Activated naive CD4-positive, alpha-beta T cell treated with anti-CD3 and anti-CD28 coated beads, Interleukin-2, amount 10 ng/mL, durations not matched to agents 7 days and 5 days (primary cell): ENCODE results near the gene IL1RAPL1.
"Not testable (repeated sequence)": the region's sequence is repeated elsewhere in the genome, so short reads cannot be mapped to it uniquely, and the experiment has no call there.

ENCODE experiments used
- CTCF ChIA-PET: fragments of 350-600 bp; sonication (Branson Sonifier 250); formaldehyde crosslinking; loops from one replicate; lab custom pipeline; 2021; ENCODE audit warnings: antibody characterized with exemption; lab: Charles Lee
- DNase-seq: peaks from one replicate; pipeline ENCODE4 v3.0.0-alpha.2; 2020
- H3K27ac Mint-ChIP-seq: one replicate; pipeline ENCODE4 v1.8.0; 2021; ENCODE audit warnings: mild to moderate bottlenecking, moderate library complexity, mixed read lengths
- H3K27me3 Mint-ChIP-seq: one replicate; pipeline ENCODE4 v1.8.0; 2021; ENCODE audit warnings: mild to moderate bottlenecking, mixed read lengths
- H3K36me3 Mint-ChIP-seq: one replicate; pipeline ENCODE4 v1.8.0; 2021; ENCODE audit warnings: mixed read lengths
- H3K4me1 Mint-ChIP-seq: one replicate; pipeline ENCODE4 v1.8.0; 2021; ENCODE audit warnings: mixed read lengths
- H3K4me3 Mint-ChIP-seq: one replicate; pipeline ENCODE4 v1.8.0; 2021; ENCODE audit warnings: mild to moderate bottlenecking, moderate library complexity, mixed read lengths
- H3K9me3 Mint-ChIP-seq: one replicate; pipeline ENCODE4 v1.8.0; 2021; ENCODE audit warnings: mixed read lengths

Gene IL1RAPL1

GRCh38 chrX:28668957-28669356 lies 81.7 kb downstream of the IL1RAPL1 start:
- CTCF ChIA-PET = no interaction called here
- Mint-ChIP-seq H3K36me3 (no peaks in the 10 kb centered on the region), H3K27ac (no peak overlapping the region), H3K9me3 (no peaks in the 10 kb centered on the region), H3K4me1 (no peaks in the 10 kb centered on the region), H3K27me3 (no peaks in the 10 kb centered on the region), H3K4me3 (no peak overlapping the region)
- no peak for DNase-seq

- Mint-ChIP-seq H3K9me3 (no peaks in the 10 kb centered on the region), H3K36me3 (no peaks in the 10 kb centered on the region), H3K4me1 (no peaks in the 10 kb centered on the region), H3K4me3 (no peak overlapping the region), H3K27me3 (no peaks in the 10 kb centered on the region), H3K27ac (no peak overlapping the region)
- CTCF ChIA-PET = no interaction called here
- no peak for DNase-seq
Measured at GRCh38 chrX:28670074-28670473, 82.8 kb downstream of the IL1RAPL1 start.

GRCh38 chrX:28675173-28675572 lies 87.9 kb downstream of the IL1RAPL1 start:
- H3K27me3 Mint-ChIP-seq = no peaks in the 10 kb centered on the region

GRCh38 chrX:28693101-28693500 lies 105.9 kb downstream of the IL1RAPL1 start:
- Mint-ChIP-seq H3K27ac (no peak overlapping the region), H3K9me3 (peaks cover 1% of the 10 kb centered on the region), H3K4me3 (no peak overlapping the region), H3K36me3 (no peaks in the 10 kb centered on the region), H3K27me3 (no peaks in the 10 kb centered on the region), H3K4me1 (no peaks in the 10 kb centered on the region)
- DNase-seq = no peak
- CTCF ChIA-PET = no interaction called here

More at GRCh38 chrX:28675173-28675572, 87.9 kb downstream of the IL1RAPL1 start:
- Mint-ChIP-seq H3K4me3 (no peak overlapping the region), H3K36me3 (no peaks in the 10 kb centered on the region), H3K9me3 (no peaks in the 10 kb centered on the region), H3K4me1 (no peaks in the 10 kb centered on the region), H3K27ac (no peak overlapping the region)
- CTCF ChIA-PET = no interaction called here
- no peak for DNase-seq

- Mint-ChIP-seq H3K27ac (no peak overlapping the region), H3K9me3 (no peaks in the 10 kb centered on the region), H3K4me1 (no peaks in the 10 kb centered on the region), H3K36me3 (no peaks in the 10 kb centered on the region), H3K27me3 (no peaks in the 10 kb centered on the region), H3K4me3 (no peak overlapping the region)
- CTCF ChIA-PET = no interaction called here
- DNase-seq = no peak
Measured at GRCh38 chrX:28697732-28698131, 110.5 kb downstream of the IL1RAPL1 start.

- H3K4me3 Mint-ChIP-seq = no peak overlapping the region
- no peak overlapping the region for H3K27ac Mint-ChIP-seq
- H3K36me3 Mint-ChIP-seq = no peaks in the 10 kb centered on the region
- H3K27me3 Mint-ChIP-seq = no peaks in the 10 kb centered on the region
- H3K4me1 Mint-ChIP-seq = no peaks in the 10 kb centered on the region
- no peaks in the 10 kb centered on the region for H3K9me3 Mint-ChIP-seq
- no peak for DNase-seq
- CTCF ChIA-PET = no interaction called here
Measured at GRCh38 chrX:28701222-28701621, 114.0 kb downstream of the IL1RAPL1 start.

GRCh38 chrX:28706964-28707363 lies 119.7 kb downstream of the IL1RAPL1 start:
- Mint-ChIP-seq H3K27me3 (no peaks in the 10 kb centered on the region), H3K4me3 (no peak overlapping the region), H3K27ac (no peak overlapping the region), H3K36me3 (no peaks in the 10 kb centered on the region), H3K4me1 (no peaks in the 10 kb centered on the region), H3K9me3 (no peaks in the 10 kb centered on the region)
- CTCF ChIA-PET = no interaction called here
- no peak for DNase-seq

GRCh38 chrX:28709421-28709820 lies 122.2 kb downstream of the IL1RAPL1 start:
- Mint-ChIP-seq H3K9me3 (no peaks in the 10 kb centered on the region), H3K4me1 (no peaks in the 10 kb centered on the region), H3K36me3 (no peaks in the 10 kb centered on the region), H3K27ac (no peak overlapping the region), H3K4me3 (no peak overlapping the region), H3K27me3 (no peaks in the 10 kb centered on the region)
- CTCF ChIA-PET = no interaction called here
- DNase-seq = no peak

GRCh38 chrX:28717864-28718263 lies 130.6 kb downstream of the IL1RAPL1 start:
- H3K9me3 Mint-ChIP-seq = no peaks in the 10 kb centered on the region
- CTCF ChIA-PET = no interaction called here
- no peak overlapping the region for H3K27ac Mint-ChIP-seq
- no peaks in the 10 kb centered on the region for H3K4me1 Mint-ChIP-seq
- H3K36me3 Mint-ChIP-seq = no peaks in the 10 kb centered on the region
- no peaks in the 10 kb centered on the region for H3K27me3 Mint-ChIP-seq
- no peak overlapping the region for H3K4me3 Mint-ChIP-seq
- DNase-seq = no peak

- Mint-ChIP-seq H3K4me3 (no peak overlapping the region), H3K4me1 (no peaks in the 10 kb centered on the region), H3K9me3 (no peaks in the 10 kb centered on the region), H3K36me3 (no peaks in the 10 kb centered on the region), H3K27ac (no peak overlapping the region), H3K27me3 (no peaks in the 10 kb centered on the region)
- no peak for DNase-seq
- CTCF ChIA-PET = no interaction called here
Measured at GRCh38 chrX:28718450-28718849, 131.2 kb downstream of the IL1RAPL1 start.

- Mint-ChIP-seq H3K27ac (no peak overlapping the region), H3K36me3 (no peaks in the 10 kb centered on the region), H3K9me3 (no peaks in the 10 kb centered on the region), H3K4me3 (no peak overlapping the region), H3K27me3 (no peaks in the 10 kb centered on the region), H3K4me1 (no peaks in the 10 kb centered on the region)
- CTCF ChIA-PET = no interaction called here
- no peak for DNase-seq
Measured at GRCh38 chrX:28719620-28720019, 132.4 kb downstream of the IL1RAPL1 start.

GRCh38 chrX:28752330-28752729 lies 165.1 kb downstream of the IL1RAPL1 start:
- CTCF ChIA-PET = no interaction called here

GRCh38 chrX:28756175-28756574 lies 168.9 kb downstream of the IL1RAPL1 start:
- H3K36me3 Mint-ChIP-seq = no peaks in the 10 kb centered on the region
- CTCF ChIA-PET = no interaction called here
- no peaks in the 10 kb centered on the region for H3K4me1 Mint-ChIP-seq
- H3K4me3 Mint-ChIP-seq = no peak overlapping the region
- no peak overlapping the region for H3K27ac Mint-ChIP-seq
- no peaks in the 10 kb centered on the region for H3K27me3 Mint-ChIP-seq
- H3K9me3 Mint-ChIP-seq = peaks cover 4% of the 10 kb centered on the region
- DNase-seq = no peak

More at GRCh38 chrX:28752330-28752729, 165.1 kb downstream of the IL1RAPL1 start:
- Mint-ChIP-seq H3K27me3 (no peaks in the 10 kb centered on the region), H3K27ac (no peak overlapping the region), H3K9me3 (no peaks in the 10 kb centered on the region), H3K4me1 (no peaks in the 10 kb centered on the region), H3K4me3 (no peak overlapping the region), H3K36me3 (no peaks in the 10 kb centered on the region)
- DNase-seq = no peak

- H3K27me3 Mint-ChIP-seq = no peaks in the 10 kb centered on the region
- H3K9me3 Mint-ChIP-seq = peaks cover 4% of the 10 kb centered on the region
- no peaks in the 10 kb centered on the region for H3K4me1 Mint-ChIP-seq
- CTCF ChIA-PET = no interaction called here
- H3K27ac Mint-ChIP-seq = no peak overlapping the region
- H3K4me3 Mint-ChIP-seq = no peak overlapping the region
- no peaks in the 10 kb centered on the region for H3K36me3 Mint-ChIP-seq
- no peak for DNase-seq
Measured at GRCh38 chrX:28756647-28757046, 169.4 kb downstream of the IL1RAPL1 start.

- H3K27me3 Mint-ChIP-seq = no peaks in the 10 kb centered on the region
- CTCF ChIA-PET = no interaction called here
- peaks cover 4% of the 10 kb centered on the region for H3K9me3 Mint-ChIP-seq
- no peaks in the 10 kb centered on the region for H3K4me1 Mint-ChIP-seq
- no peak overlapping the region for H3K27ac Mint-ChIP-seq
- no peaks in the 10 kb centered on the region for H3K36me3 Mint-ChIP-seq
- H3K4me3 Mint-ChIP-seq = no peak overlapping the region
- no peak for DNase-seq
Measured at GRCh38 chrX:28757290-28757689, 170.0 kb downstream of the IL1RAPL1 start.

- H3K36me3 Mint-ChIP-seq, H3K4me3 Mint-ChIP-seq, DNase-seq, H3K4me1 Mint-ChIP-seq, H3K9me3 Mint-ChIP-seq, H3K27me3 Mint-ChIP-seq, H3K27ac Mint-ChIP-seq, CTCF ChIA-PET: not testable (repeated sequence)
Measured at GRCh38 chrX:28766561-28766960, 179.3 kb downstream of the IL1RAPL1 start.
